GM19452 (cell line): ENCODE results near the gene HBEGF.

Experiments
- ATAC-seq: cut with Tn5 transposase; IDR thresholded peaks from one replicate; pipeline ENCODE4 v1.9.1; 2021; ENCODE audit not compliant: unreplicated experiment

The HBEGF gene, protein sequence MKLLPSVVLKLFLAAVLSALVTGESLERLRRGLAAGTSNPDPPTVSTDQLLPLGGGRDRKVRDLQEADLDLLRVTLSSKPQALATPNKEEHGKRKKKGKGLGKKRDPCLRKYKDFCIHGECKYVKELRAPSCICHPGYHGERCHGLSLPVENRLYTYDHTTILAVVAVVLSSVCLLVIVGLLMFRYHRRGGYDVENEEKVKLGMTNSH

DNA sequence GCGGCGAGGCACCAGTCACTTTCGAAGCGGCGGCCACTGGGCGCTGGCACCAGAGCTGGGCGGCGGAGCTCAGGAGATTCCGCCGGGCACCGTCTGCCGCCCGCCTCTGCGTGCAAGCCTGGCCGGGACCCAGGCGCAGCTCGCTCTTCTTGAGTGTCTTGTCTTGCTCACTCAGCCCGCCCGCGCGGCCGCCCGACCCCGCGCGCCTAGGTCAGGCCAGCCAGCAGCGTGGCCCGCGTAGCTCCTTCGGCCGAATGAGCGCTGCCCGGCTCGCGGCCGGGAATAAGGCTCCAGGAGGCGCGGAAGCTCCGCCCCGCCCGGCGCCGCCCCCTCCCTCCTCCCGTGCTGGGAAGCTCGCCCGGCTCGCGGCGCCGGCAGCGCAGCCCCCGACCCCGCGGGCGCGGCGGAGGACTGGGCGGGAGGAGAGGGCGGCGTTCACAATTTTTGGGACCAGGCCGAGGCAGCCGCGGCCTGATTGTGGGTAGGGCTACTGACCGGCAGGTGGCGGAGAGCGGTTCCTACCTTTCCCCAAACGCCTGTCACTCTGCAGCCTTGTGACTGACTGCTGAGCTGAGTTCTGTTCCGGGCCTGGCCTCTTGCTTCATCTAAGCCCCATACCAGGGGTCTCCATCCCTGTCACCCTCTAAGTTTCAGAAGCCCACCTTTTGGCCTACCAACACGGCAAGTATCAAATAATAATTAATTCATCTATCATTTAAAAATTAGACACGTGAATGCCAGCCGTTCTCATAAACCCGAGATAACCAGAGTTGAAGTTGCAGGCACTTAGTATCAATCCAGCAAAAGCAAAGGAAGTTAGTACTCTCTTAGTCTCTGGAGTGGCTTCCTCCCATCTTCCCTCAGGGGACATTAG is at the start of gene HBEGF:
HBEGF (minus strand) TSS at position 256 of the 874 bp plus-strand sequence. CDS start 275 bp downstream, outside the sequence.
- ATAC-seq: peak; percentile 68

DNA sequence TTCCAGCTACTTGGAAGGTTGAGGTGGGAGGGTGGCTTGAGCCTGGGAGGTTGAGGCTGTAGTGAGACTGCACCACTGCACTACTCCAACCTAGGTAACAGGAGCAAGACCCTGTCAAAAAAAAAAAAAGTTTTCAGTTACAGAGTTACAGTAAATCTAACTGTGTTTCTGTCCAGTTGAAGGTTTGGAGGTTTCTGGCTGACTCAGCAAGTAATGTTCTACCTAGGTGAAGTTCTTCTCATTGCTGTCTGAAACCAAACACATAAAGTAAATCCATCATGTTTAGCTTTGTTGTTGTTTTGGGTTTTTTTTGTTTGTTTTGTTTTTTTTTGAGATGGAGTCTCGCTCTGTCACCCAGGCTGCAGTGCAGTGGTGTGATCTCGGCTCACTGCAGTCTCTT is 47.3 kb upstream of the HBEGF start:
- ATAC-seq: no peak

DNA sequence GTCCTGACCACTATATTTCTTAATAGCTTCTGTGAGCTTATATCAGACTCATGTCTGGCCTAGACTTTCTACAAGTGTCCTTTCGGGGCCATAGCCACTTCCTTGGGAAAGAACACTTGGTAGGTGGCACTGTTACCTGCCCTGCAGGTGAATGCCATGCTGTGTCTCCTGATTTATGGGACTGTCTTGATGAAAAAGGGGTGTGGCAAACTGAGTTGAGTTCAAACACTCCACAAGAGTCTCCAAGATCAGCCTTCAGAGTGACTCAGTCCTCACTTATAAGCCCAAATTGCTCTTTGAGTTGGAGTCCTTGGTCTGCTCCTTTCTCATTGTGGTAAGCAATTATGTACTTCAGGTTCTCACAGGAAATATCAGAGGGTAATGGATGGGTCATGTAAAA is 45.3 kb upstream of the HBEGF start:
- no peak for ATAC-seq

DNA sequence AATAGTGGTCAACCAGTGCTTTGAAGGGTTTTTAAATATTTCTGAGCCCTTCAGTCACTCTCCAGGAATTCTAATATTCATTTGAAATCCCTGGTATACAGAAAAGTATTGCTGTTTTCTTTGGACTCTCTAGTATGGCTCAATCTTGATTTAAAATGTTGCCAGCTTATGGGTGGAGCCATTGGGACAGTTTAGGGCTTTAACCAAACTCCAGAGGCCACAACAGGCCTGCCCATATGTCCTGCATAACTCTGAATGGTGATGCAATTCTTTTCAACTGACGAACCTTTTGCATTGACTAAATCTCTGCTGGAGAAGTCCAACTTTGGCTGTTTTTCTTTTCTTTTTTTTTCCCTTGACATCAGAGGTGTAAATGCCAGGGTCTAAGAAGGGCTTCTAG is 44.9 kb upstream of the HBEGF start:
- ATAC-seq: no peak

DNA sequence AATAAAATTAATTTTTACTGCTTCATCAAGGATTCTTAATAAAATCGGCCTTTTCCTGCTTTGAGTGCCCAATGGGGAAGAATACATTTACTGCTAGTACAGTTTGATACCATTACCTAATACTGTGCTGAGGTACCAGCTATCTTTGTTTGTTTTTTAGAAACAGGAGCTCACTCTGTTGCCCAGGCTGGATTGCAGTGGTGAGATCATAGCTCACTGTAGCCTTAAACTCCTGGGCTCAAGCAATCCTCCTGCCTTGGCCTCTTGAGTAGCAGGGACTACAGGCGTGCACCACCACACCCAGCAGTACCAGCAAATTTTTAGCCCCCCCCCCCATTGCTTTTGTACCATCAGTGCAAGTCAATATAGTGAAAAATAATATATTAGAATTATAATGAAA is 41.6 kb upstream of the HBEGF start:
- ATAC-seq: no peak

DNA sequence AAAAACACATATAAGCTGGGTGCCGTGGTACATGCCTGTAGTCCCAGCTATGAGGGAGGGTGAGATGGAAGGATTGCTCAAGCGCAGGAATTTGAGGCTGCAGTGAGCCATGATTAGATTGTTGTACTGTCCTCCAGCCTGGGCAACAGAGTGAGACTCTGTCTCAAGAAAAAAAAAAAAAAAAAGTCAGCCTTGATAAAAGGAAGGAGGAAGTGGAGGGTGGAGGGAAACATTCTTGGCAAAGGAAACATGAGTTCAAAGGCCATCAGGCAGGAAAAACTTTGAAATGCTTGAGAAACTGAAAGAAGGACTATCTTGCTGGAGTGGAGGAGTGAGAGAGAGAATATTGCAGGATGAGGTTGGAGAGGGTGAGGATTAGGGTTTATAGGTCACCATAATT is 36.9 kb upstream of the HBEGF start:
- ATAC-seq: no peak

DNA sequence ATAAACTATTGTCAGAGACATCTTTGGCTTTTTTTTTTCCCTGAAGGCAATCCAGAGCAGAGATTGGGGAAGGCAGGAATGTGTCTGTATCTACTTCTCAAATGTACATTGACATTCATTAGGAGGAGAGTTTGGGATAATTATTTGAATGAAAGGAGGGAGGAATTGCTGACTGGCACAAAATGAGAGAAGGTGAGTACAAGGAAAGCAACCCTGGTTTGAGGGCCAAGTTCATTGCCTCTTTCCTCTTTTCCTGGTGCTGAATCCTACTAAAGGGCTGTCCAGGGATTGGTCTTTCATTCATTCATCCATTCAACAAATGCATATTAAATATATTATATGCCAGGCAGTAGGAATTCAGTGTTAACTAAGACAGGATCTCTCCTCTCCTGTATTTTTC is 36.5 kb upstream of the HBEGF start:
- ATAC-seq: no peak

DNA sequence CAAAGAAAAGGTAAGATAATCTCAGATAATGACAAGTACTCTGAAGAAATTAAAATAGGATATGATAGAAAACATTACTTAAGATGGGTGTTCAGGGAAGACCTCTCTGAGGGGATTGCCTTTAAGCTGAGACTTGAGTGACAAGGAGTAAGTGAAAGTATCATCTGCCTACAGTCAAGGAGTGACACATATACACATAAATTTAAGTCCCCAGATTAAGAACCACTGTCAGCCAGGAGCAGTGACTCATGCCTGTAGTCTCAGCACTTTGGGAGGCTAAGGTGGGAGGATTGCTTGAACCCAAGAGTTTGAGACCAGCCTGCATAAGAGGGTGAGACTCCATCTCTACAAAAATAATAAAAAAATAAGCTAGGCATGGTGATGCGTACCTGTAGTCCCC is 35.6 kb upstream of the HBEGF start:
- no peak for ATAC-seq

DNA sequence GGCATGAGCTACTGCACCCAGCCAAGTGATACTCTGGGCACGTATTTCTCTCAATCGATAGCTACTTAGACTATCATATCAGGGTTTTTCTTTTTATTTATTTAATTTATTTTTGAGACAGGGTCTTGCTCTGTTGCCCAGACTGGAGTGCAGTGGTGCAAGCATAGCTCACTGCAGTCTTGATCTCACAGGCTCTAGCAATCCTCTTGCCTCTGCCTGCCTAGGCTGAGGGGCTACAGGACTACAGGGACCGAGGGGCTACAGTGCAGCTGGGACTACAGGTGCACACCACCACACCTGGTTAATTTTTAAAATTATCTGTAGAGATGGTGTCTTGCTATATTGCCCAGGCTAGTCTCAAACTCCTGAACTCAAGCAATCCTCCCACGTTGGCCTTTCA is 34.9 kb upstream of the HBEGF start:
- no peak for ATAC-seq

DNA sequence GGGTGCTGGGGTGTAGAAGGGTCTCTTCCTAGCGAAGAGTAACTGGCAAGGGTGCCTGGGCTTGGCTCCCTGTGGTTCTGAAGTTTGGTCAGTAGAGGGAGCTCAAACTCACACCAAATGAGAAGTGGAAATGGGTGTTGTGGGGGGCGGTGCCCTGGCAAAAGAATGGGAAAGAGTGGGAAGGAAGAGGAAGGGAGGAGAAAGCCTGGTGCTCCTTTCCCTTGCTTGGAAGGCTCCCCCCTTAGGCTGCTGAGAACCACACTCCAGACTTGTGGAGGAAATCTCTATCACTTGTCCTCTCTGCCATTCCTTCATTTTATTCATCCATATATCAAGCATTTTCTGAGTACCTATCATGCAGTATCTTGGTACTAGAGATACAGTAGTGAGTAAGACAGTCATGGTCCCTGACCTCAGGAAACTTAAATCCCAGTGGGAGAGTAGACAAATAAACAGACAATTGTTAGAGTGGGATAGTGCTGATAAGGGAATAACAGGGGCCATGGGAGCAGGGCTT is 26.6 kb upstream of the HBEGF start:
- ATAC-seq: no peak

DNA sequence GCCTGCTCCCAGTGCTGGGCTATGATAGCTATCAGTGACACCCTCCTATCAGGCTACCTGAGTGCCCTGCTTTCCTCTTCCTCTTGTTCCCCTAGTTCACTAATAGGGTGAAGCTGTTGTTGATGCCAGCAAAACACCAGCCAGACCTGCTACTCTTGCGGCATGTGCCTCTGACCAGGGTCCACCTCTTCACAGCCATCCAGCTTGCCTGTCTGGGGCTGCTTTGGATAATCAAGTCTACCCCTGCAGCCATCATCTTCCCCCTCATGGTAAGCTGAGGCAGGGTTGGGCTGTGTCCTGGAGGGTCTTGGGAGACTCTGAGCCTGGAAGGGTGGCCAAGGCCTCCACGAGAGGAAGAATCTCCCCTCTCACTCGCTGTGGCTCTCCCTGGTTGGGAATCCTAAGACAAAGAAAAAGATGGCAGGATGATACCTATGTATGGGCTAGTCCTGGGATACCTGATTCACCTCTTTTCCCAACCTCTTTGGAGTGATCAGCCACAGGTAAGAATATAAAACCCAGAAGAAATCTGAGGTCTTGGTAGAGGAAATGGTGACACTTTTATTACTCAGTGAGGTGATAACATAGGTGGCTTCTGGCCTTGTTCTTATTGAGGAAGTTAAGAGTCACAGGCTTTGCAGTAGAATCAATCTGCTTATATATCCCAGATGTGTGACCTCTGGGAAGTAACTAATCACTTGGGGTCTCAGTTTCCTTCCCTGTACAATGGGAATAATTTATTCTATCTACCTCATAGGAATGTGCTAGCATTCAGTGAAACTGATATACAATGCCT is 25.2 kb upstream of the HBEGF start:
- ATAC-seq: no peak

DNA sequence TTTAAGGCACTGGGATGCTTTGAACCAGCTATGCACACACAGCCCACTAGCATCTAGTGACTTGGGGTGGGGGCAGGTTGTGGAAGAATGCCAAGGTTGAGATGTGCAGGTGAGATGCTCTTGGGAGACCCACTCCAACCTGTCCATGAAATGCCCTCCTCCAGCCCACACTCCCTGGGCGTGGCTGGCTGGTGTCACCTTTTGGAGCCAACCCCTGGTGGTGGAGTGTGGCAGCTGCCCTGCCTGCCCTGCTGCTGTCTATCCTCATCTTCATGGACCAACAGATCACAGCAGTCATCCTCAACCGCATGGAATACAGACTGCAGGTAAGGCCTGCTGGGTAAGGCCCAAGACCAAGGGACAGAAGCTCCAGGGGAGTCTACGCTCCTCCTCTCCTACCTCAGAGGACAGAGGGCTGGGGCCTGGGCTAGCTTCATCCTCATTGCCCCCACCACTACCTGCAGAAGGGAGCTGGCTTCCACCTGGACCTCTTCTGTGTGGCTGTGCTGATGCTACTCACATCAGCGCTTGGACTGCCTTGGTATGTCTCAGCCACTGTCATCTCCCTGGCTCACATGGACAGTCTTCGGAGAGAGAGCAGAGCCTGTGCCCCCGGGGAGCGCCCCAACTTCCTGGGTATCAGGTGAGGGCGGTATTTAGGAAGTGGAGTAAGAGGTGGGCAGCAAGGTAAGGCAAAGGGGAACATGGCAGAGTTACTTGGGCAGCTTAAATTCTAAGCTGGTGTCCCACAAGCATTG is 21.0 kb upstream of the HBEGF start:
- no peak for ATAC-seq

DNA sequence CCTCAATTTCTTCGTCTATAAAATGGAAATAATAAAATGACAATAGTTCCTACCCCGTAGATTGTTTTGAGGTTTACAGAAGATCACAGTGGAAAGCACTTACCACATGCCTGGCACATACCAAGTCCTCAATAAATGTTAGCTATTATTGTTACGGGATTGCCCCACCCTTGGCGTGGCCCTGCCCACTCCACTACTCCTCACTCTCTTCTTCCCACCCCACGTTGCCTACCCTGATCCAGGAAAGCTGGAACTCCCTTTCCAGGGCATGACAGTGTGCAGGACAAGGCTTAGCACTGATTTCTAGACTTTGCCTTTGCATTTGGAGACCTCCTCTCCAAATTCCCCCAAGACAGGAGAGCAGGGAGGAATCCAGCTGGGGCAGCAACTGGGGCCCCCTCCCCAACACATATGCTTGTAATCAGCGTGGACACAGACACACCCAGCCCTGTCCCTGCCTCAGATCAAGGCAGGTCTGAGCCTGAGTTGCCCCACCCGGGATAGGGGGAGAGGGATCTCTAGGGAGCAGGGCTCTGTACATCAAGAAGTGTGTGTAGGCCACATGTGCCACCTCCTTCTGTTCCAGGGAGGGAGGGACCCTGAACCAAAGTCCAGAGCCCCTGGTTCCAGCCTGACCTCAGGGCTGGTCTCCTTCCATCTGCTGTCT is 20.3 kb upstream of the HBEGF start:
- ATAC-seq: no peak

DNA sequence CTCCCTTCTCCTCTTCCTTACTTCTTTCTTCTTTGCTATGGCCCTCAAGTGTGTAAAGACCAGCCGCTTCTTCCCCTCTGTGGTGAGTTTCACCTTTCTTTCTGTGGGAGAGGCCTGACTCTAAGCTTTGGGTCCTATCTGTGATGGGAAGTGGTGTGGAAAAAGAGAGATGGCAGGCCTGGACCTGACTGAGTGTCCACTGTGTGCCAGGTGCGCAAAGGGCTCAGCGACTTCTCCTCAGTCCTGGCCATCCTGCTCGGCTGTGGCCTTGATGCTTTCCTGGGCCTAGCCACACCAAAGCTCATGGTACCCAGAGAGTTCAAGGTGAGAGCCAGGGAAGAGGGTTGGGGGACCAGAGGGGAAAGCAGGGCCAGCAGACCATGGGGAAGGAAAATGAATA is 19.5 kb upstream of the HBEGF start:
- no peak for ATAC-seq

DNA sequence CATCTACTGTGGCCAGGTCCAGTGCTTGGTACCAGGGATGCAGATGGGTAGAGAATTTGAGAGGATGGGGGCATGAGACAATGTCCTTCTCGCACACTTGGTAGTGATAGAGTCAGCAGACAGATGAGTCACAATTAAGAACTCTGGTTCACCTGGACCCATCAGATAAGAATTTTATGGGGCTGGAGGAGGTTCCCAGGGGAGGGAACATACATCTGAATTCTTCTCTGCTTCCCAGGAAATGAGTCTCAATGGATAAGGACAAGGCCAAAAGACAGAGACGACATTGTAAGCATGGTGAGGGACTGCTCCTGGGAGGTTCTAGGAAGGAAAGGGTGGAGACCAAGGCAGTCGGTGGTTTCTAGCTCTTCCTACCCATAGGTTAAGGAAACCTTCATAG is 18.9 kb upstream of the HBEGF start:
- ATAC-seq: no peak

DNA sequence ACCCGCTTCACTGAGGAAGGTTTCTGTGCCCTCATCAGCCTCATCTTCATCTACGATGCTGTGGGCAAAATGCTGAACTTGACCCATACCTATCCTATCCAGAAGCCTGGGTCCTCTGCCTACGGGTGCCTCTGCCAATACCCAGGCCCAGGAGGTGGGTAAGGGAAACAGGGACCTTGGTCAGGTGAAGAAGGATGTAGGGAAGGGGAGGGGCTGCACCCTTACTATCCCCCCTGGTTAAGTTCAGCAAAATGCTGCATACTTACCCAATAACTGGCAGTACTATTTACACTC is 18.0 kb upstream of the HBEGF start:
- no peak for ATAC-seq

DNA sequence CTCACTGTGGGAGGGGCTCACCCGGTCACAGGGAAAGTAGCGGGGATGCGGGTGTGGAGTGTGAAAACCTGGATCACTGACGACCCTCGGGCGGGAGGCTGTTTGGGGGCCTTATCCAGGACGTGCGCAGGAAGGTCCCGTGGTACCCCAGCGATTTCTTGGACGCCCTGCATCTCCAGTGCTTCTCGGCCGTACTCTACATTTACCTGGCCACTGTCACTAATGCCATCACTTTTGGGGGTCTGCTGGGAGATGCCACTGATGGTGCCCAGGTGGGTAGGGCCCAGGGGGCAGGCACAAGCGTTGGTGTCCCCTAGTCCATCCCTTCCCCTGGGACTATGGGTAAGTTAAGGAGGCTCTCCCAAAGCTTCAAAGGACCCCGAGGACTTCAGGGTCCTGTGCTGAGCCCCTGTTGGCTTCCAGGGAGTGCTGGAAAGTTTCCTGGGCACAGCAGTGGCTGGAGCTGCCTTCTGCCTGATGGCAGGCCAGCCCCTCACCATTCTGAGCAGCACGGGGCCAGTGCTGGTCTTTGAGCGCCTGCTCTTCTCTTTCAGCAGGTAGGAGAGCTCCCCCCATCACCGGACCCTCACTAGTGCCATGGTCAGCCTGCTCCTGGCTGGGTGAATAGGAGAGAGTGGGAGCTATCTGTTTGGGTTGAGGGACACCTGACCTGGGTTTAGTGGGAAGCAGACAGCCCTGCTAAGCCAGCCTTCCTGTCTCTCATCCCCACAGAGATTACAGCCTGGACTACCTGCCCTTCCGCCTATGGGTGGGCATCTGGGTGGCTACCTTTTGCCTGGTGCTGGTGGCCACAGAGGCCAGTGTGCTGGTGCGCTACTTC is 17.4 kb upstream of the HBEGF start:
- no peak for ATAC-seq

DNA sequence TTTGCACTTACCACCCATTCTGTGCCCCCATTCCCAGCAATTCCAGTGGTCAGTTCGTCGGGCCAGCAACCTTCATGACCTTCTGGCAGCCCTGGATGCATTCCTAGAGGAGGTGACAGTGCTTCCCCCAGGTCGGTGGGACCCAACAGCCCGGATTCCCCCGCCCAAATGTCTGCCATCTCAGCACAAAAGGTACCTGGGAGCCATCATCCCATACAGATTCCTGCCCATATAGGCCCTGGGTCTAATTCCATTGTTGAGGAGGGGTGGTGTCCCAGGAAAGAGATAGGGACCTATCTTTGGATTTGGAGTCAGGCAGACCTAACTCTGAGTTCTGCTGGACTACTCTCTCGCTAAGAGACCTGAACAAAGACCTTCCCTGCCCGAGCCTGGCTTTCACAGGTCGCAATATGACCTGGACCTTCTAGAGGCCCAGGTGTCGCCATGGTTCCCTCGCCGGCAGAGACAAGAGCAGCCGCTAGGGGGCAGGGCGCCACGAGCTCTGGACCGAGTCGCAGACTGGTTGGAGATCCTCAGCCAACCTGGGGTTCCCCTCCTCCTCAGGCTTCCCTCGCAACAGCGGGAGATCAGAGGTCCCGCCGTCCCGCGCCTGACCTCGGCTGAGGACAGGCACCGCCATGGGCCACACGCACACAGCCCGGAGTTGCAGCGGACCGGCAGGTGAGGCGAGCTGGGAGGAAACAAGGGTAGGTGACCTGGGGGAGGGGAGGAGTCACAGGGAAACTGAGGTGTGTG is 16.6 kb upstream of the HBEGF start:
- ATAC-seq: peak; percentile 92

DNA sequence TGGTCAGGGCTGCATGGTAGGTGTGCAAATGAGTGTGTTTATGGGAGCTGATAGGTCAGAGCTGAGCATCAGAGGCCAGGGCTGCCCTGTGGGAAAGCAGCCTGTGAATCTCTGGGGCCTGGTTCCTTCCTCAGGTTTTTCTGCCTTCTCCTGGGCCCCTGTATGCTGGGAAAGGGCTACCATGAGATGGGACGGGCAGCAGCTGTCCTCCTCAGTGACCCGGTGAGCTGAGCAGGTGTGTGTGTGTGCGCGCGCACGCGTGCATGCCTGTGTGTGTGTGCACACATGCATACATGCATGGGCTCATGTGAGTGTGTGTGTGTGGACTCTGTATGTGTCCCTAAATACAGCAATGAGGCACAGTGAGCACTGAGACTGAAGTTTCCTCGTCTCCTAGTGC is 15.9 kb upstream of the HBEGF start:
- no peak for ATAC-seq
